ENCODE results near the gene MYCBP2.

- TF ChIP-seq CTCF (IDR thresholded peaks at IDR 0.05) (no peak), POLR2A (IDR thresholded peaks at IDR 0.05) (no peak)
These were observed 142.4 kb downstream of the MYCBP2 start for GRCh38 chr13:77184455-77184854.
